Dermis blood vessel endothelial cell (primary cell): ENCODE data around the gene ACP6. TPM values are rescaled to one million over a fixed set of nuclear protein-coding genes. Genes with fewer than 3 reads are reported as not detected.

Experiments
- DNase-seq: peaks from one replicate; pipeline ENCODE4 v3.0.0; 2010
- total RNA-seq: library from RNA; depleted of rRNA; stranded (reverse); fragments of >200 nt; gene quantifications from 2 replicates; pipeline ENCODE4 v1.2.3, GENCODE V29; 2014

Gene ACP6
- total RNA-seq, 1 donor from 2014 or later = 4.1 TPM

- no peak for DNase-seq
Measured at GRCh38 chr1:147648933-147649332, 21.4 kb downstream of the ACP6 start.

DNA sequence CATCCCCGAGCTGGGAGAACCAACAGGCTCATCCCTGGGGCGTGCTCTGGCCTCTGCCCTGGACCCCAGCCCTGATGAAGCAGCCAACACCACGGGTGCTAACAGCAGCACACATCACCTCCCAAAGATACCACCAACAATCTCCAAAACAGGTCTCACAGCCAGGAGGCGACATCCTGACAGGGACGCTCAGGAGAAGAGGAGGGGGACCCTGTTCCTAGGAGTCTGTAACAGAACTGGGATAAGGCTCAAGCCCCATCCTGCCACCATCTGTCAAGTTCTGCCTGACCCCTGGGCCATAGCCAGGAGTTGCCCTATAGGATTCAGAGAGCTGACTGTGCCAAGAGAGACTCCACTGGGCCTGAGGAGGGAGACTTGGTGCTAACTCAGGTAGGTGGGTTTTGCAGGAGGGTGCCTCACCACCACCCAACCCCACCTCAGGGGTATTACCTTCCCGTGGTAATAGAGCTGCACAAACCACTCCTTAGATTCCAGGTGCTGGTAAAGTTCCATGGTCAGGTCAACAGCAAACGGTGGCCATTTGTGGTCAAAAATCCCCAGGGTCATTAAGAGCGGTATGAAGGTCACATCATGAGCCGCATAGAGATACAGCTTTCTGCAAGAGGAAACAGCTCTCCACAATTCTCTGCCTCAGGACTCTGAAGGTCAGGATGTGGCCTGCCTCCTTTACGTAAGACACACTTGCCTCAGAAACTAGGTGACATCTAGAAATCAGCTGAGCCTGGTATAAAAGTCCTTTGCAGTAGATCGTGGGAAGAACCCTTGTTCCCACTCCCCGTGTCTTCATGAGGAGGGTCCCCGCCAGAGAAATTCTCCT, 22.3 kb downstream of the ACP6 start:
- no peak for DNase-seq

GRCh38 chr1:147643974-147644373, 26.4 kb downstream of the ACP6 start:
- no peak for DNase-seq

GRCh38 chr1:147641695-147642592, 28.4 kb downstream of the ACP6 start:
- DNase-seq = peak; percentile 79

- DNase-seq = no peak
Measured at GRCh38 chr1:147641291-147641690, 29.0 kb downstream of the ACP6 start.

- DNase-seq = peak; percentile 77
Measured at GRCh38 chr1:147640553-147641165, 29.7 kb downstream of the ACP6 start.

DNA sequence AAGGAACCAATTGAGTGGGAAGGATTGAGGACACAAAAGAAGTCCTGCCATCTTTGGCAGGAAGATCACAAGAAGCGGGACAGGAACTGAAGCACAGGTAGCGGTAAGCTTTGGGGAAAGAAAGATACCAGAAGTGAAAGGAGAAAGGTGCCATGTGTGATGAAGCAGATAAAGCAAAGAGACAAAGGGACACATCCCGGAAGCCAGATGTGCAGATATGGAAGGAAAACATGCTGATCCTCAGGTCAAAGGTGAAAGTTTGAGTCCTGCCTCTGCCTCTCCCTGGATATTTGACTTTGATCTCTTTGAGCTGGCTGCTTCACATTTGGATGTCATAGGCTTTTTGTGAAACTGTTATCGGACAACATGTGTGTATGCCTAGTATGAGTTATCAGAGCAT, 34.0 kb downstream of the ACP6 start:
- no peak for DNase-seq

GRCh38 chr1:147635342-147635741, 35.0 kb downstream of the ACP6 start:
- DNase-seq = no peak

- DNase-seq = no peak
Measured at GRCh38 chr1:147634645-147635044, 35.7 kb downstream of the ACP6 start.

DNA sequence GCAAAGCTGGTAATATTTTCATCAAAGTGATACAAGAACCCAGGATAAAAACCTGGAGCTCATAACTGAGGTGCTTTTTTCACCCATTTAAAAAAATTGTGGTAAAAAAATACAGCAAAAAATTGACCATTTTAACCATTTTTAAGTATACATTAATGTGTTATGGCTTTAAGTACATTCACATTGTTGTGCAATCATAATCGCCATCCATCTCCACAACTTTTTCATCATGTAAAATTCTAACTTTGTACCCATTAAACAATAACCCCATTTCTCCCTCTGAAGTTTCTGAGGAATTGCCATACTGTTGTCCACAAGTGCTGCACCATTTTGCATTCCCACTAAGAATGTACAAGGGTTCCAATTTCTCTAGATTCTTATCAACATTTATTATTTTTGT, 36.6 kb downstream of the ACP6 start:
- no peak for DNase-seq

DNA sequence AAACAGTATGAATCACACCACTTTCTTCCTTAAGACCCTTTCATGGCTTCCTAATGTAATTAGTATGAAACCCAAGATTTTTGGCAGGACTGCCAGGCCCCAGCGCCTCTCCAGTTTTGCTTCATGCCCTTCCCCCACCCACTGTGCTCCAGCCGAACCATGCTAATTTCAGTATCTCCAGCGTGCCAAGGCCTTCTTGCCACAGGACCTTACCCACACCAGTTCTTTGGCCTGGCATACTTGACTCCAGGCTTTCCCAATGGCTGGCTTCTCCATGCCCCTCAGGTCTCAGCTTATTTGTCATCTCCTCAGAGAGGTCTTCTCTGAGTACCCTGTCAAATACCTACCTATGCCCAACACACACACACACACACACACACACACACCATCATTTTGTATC, 38.5 kb downstream of the ACP6 start:
- no peak for DNase-seq

DNA sequence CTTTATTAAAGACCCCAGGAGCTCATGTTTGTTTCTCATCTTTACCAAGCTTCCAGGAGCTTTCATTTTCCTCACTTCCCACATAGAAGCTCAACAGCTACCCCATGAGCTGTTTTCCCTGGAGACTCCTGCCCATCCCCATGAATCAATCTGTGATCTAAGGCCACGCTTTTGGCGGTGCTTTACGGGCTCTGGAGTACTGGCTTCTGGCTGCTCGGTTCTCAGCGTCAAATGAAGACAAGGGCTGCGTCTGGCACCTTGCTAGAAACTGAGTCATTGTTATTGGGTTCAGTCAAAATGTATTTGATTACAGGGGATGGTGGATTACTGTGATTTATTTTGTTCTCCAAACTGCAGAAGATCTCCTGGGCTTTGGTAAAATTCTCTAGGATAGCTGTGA, 39.9 kb downstream of the ACP6 start:
- no peak for DNase-seq

DNA sequence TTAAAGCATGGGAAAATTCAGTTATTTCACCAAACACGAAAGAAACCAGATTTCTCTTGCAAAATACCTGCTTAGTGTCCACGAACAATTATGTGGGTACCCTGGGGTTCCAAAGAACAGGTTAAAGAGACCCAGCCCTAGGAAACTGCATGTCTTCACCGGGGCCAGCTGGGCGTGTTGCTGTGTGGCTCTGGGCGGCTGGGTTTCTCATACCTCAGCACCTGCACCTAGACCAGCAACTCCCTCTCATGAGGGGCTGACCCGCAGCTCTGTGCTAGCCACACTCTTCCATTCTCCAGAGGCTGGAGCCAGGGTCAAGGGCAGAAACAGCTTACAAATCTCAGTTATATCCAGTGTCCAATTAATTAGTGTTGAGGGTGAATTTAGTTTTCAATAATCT, 40.3 kb downstream of the ACP6 start:
- no peak for DNase-seq

DNA sequence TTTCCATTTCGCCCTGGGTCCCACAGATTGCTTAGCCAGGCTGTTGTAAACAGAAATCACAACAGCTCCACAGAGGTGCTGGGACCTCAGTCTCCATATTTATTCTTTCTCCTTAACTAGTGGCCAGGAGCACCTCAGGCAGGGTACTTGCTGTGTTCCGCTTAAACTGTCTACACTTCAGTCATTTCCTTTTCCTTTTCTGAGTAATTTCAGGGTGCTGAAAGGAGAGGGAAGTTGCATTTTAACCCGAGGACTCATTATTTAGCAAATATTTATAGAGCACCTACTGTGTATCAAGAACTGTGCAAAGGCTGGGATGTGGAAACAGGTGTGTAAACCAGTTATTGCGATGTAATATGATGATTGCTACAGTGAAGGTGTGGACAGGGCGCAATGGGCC, 41.9 kb downstream of the ACP6 start:
- no peak for DNase-seq

DNA sequence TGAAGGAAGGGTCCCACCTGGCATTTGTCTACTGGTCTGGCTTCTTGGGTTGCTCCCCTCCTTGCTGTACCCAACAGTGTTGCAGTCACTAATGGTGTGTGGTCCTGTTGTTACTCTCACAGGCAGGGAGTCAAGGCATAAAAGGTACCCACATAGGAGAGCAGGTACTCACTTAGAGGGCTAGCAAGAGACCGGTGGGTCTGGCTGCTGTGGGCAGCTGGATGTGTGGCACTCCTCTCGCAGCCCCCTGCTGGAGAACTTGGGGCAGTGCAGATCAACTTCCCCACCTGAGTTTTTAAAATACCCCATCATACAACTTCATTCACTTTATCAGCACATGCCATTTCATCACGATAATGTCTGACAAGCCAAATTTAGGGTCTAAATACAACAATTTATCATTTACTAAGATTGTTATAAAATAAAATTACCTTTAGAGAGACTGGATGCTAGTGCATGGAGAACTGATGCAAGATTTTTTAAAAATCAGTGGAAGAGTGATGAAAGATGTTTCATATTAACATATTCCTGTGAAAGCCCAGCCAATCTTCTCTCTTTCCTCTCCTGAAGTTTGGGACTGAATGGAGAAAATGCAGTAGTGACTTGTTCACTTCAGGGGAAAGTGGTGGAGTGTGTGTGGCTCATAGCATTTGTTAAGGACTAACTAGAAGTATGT, 42.8 kb downstream of the ACP6 start:
- peak; percentile 70 for DNase-seq

- DNase-seq = no peak
Measured at GRCh38 chr1:147626739-147627138, 43.6 kb downstream of the ACP6 start.

- no peak for DNase-seq
Measured at GRCh38 chr1:147626291-147626690, 44.0 kb downstream of the ACP6 start.

DNA sequence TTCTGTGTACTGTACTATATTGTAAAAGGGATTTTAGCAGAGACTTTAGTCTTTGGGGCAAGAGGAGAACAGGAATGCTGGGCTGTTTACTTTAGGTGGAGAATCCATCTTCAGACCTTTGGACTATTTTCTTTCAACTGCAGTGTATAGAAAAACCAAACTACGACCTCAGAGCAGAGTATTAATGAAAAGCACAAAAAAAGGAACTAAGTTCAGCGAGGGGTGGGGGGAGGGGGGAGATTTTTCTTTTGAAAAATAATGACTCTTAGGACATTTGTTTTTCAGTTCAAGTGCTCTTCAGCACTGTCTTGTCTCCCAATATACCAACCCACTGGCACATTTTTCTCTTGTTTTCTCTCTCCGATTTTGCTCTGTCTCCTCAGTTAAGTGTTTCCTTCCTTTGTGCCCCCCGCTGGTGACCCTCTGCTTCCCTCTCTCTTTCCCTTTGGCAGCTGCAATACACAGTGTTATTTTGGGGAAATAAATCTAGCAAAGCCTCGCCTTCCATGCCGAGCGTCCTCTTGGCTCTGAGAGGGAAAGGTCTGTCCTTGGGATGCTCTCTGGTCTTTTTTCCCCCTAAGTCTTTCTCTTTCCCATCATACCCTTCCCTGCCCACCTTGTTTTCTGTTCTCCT, 44.8 kb downstream of the ACP6 start:
- no peak for DNase-seq

- no peak for DNase-seq
Measured at GRCh38 chr1:147624529-147624928, 45.8 kb downstream of the ACP6 start.

DNA sequence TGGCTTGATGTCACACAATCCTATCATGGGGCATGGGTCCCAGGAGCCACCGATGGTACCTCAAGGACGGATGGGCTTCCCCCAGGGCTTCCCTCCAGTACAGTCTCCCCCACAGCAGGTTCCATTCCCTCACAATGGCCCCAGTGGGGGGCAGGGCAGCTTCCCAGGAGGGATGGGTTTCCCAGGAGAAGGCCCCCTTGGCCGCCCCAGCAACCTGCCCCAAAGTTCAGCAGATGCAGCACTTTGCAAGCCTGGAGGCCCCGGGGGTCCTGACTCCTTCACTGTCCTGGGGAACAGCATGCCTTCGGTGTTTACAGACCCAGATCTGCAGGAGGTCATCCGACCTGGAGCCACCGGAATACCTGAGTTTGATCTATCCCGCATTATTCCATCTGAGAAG, 46.3 kb downstream of the ACP6 start:
- no peak for DNase-seq

DNA sequence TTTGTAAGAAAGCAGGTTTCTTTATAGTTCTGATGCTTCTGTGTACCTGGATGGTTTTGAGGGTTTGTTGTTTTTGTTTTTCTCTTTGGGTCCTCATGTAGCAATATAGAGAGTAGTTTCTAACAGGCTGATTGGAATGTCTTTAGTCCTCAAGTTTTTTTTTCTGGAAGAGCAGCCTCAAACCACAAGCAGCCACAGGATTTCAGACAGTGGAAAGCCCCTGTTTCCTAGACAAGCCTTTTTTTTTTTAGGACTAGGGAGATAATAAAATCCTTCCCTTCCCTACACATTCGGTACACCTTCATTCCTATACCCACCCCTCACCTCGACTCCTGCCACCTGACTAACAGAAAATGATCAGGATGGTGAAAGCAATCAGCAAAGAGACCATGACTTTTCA, 47.6 kb downstream of the ACP6 start:
- DNase-seq = no peak

DNA sequence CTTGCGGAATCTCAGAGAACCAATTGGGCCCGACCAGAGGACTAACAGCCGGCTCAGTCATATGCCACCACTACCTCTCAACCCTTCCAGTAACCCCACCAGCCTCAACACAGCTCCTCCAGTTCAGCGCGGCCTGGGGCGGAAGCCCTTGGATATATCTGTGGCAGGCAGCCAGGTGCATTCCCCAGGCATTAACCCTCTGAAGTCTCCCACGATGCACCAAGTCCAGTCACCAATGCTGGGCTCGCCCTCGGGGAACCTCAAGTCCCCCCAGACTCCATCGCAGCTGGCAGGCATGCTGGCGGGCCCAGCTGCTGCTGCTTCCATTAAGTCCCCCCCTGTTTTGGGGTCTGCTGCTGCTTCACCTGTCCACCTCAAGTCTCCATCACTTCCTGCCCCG, 49.8 kb downstream of the ACP6 start:
- no peak for DNase-seq
